GM12801 (cell line): ENCODE data around the gene DSCAM.

Source experiments
- TF ChIP-seq, protein P1 (sequence below): IDR thresholded peaks from one replicate; pipeline ENCODE4 v1.5.1; 2011; ENCODE audit warnings: control low read depth; ENCODE audit not compliant: insufficient read length; ENCODE audit errors: extremely low read depth

Gene DSCAM

DNA sequence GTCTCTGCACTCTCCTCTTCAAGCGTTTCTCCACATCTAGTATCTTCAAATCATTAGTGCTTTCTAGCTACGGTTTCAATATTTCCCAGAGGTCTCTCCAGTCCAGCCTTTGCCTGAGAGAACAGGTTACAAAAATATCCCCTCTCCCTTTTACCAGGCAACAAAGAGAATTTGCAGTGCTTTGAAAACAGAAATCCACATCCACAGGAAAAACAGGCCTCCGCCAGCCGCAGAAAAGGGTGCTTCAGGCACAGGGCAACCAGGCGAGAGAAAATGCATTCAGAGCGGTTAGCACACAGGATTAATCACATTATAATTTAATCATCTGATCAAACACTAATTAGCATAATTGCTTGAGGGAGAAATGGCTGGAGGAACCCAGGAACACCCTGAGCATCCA, 13.8 kb downstream of the DSCAM start:
- TF ChIP-seq, protein P1, sequence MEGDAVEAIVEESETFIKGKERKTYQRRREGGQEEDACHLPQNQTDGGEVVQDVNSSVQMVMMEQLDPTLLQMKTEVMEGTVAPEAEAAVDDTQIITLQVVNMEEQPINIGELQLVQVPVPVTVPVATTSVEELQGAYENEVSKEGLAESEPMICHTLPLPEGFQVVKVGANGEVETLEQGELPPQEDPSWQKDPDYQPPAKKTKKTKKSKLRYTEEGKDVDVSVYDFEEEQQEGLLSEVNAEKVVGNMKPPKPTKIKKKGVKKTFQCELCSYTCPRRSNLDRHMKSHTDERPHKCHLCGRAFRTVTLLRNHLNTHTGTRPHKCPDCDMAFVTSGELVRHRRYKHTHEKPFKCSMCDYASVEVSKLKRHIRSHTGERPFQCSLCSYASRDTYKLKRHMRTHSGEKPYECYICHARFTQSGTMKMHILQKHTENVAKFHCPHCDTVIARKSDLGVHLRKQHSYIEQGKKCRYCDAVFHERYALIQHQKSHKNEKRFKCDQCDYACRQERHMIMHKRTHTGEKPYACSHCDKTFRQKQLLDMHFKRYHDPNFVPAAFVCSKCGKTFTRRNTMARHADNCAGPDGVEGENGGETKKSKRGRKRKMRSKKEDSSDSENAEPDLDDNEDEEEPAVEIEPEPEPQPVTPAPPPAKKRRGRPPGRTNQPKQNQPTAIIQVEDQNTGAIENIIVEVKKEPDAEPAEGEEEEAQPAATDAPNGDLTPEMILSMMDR = no peak

GRCh38 chr21:40832316-40832715, 14.6 kb downstream of the DSCAM start:
- TF ChIP-seq, protein P1 = no peak

DNA sequence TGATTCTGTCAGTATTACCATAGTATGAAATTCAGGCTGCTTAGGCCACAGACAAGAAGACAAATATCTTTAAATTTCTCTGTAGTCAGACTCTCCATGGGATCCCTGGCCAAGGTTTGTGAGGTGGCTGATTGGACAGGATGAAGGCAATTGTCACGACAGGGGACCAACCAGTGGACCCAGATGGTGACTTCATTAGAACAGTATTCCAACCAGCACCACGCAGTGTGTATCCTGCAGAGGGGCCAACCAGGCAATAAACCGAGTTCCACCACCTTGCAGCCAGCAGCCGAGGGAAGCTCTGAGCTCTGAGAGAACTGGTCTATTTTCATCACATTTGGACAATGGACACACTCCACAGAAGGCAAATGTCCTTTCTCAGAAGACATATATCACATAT, 16.1 kb downstream of the DSCAM start:
- TF ChIP-seq, protein P1 = no peak

DNA sequence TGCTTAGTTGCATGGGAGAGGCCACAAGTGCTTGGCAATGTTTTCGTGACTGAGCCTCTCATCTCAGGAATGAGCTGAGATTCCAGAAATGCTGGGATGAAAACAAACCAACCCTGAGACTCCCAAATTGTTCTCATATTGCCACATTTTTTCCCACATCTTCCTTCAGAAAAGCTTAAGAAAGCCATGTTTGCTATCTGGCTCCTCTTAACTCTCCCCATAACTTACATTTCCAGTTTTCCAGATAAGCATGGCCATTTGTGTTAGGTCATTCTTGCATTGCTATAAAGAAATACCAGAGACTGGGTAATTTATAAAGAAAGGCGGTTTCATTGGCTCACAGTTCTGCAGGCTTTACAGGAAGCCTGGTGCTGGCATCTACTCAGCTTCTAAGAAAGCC, 17.2 kb downstream of the DSCAM start:
- TF ChIP-seq, protein P1 = no peak

- TF ChIP-seq, protein P1 = no peak
Observed at GRCh38 chr21:40829308-40829707, 17.6 kb downstream of the DSCAM start.

- TF ChIP-seq, protein P1 = no peak
Observed at GRCh38 chr21:40827509-40827908, 19.4 kb downstream of the DSCAM start.

DNA sequence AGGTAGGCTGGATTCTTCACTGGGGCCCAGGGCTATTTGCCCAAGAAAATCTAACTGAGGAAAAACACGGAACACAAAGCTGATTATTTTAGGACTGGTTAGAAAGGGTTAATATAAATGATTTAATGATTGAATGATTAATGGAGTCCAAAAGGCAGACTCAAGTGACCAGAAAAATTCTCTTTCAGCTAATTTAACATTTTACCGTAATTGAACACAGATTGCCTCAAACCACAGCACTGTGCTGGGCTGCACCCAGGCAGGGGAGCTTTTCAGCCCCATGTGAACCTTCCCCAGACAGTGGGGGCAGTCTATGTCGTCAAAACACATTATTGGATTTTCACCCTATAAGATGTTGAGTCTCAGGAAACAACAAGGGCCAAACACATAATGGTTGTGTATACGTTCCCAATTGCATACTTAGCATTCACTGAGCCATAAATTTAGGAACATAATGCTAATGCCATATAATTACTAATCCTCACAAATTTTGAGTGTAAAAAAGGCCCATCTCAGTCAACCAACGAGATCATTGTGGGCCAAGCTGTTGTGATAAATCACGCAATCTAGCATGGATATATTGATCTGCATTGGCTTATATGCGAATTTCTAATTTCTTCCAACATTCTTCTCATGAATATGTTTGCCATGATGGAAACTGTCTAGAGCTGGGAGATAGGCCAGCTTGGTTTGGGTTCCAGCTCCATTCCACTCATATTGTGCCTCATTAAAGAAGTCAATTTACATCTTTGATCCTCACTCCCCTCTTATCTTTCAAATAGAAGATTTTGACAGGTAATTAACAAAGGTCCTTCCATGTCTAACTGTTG, 27.7 kb downstream of the DSCAM start:
- TF ChIP-seq, protein P1 = no peak
